Right kidney (tissue), 9 donors: ENCODE measurements around the gene TECPR1.

Source experiments
- DNase-seq: peaks from one replicate; pipeline ENCODE4 v3.0.0-alpha.2; 2016
- long read RNA-seq, 8 donors: transcript quantifications; one replicate each; lab custom pipeline, GENCODE V29; 2026

TECPR1 gene
- long read RNA-seq, donor 1, result 0 reads
- long read RNA-seq, donor 2, full-length matches to known transcripts, result 1 of 9 reads
- long read RNA-seq, donor 2, partial matches to known transcripts, result 8 of 9 reads
- long read RNA-seq, donor 2, other reads (novel, unspliced or antisense), result 0 of 9 reads
- long read RNA-seq, donor 3, result 0 reads
- long read RNA-seq, donor 4, partial matches to known transcripts, result 109 of 110 reads
- long read RNA-seq, donor 4, other reads (novel, unspliced or antisense), result 0 of 110 reads
- long read RNA-seq, donor 5, partial matches to known transcripts, result 59 of 489 reads
- long read RNA-seq, donor 5, other reads (novel, unspliced or antisense), result 430 of 489 reads
- long read RNA-seq, donor 6, result 0 reads
- long read RNA-seq, donor 7, full-length matches to known transcripts, result 1 of 531 reads
- long read RNA-seq, donor 7, partial matches to known transcripts, result 523 of 531 reads
- long read RNA-seq, donor 7, other reads (novel, unspliced or antisense), result 7 of 531 reads
- long read RNA-seq, donor 8, partial matches to known transcripts, result 7 of 7 reads
- long read RNA-seq, donor 8, other reads (novel, unspliced or antisense), result 0 of 7 reads

GRCh38 chr7:98251601-98252424 lies at the start of gene TECPR1:
TECPR1 (minus strand) TSS chr7:98252232; CDS start chr7:98246146, 6,086 bp downstream.
- peak; percentile 91 for DNase-seq

- DNase-seq, result no peak
Observed at GRCh38 chr7:98300595-98301372, 48.8 kb upstream of the TECPR1 start.

GRCh38 chr7:98297626-98298286 lies 45.7 kb upstream of the TECPR1 start:
- DNase-seq, result no peak

GRCh38 chr7:98296833-98297232 lies 44.8 kb upstream of the TECPR1 start:
- DNase-seq, result no peak

GRCh38 chr7:98295467-98296192 lies 43.6 kb upstream of the TECPR1 start:
- no peak for DNase-seq

- peak; percentile 68 for DNase-seq
Observed at GRCh38 chr7:98294798-98295382, 42.9 kb upstream of the TECPR1 start.

- DNase-seq, result no peak
Observed at GRCh38 chr7:98294326-98294725, 42.3 kb upstream of the TECPR1 start.

- no peak for DNase-seq
Observed at GRCh38 chr7:98293746-98294145, 41.7 kb upstream of the TECPR1 start.

GRCh38 chr7:98293265-98293664 lies 41.2 kb upstream of the TECPR1 start:
- no peak for DNase-seq

GRCh38 chr7:98291717-98292116 lies 39.7 kb upstream of the TECPR1 start:
- no peak for DNase-seq

- DNase-seq, result no peak
Observed at GRCh38 chr7:98289333-98289875, 37.4 kb upstream of the TECPR1 start.

GRCh38 chr7:98288064-98288823 lies 36.2 kb upstream of the TECPR1 start:
- no peak for DNase-seq

- DNase-seq, result no peak
Observed at GRCh38 chr7:98287486-98287959, 35.5 kb upstream of the TECPR1 start.

GRCh38 chr7:98286701-98287485 lies 34.9 kb upstream of the TECPR1 start:
- no peak for DNase-seq

GRCh38 chr7:98286093-98286539 lies 34.1 kb upstream of the TECPR1 start:
- no peak for DNase-seq

- DNase-seq, result no peak
Observed at GRCh38 chr7:98285157-98286092, 33.4 kb upstream of the TECPR1 start.
